MM.1S (cell line): ENCODE results near the gene MND1.

Experiments
- DNase-seq: peaks from one replicate; pipeline ENCODE4 v3.0.0-alpha.2; 2015
- H2AFZ ChIP-seq: fragments of 300-600 bp; sonication (generic); 2 replicates; pipeline ENCODE4 v1.6.0; 2016; ENCODE audit warnings: antibody characterized with exemption, low read length
- H3F3A ChIP-seq: fragments of 300-600 bp; sonication (generic); 2 replicates; pipeline ENCODE4 v1.6.1; 2016; ENCODE audit warnings: mild to moderate bottlenecking, antibody characterized with exemption, low read length, moderate library complexity, mixed read lengths; ENCODE audit not compliant: insufficient read depth
- H3K27ac ChIP-seq: fragments of 300-600 bp; sonication (generic); 2 replicates; pipeline ENCODE4 v1.5.1; 2016; ENCODE audit warnings: mild to moderate bottlenecking, low read length
- H3K27me3 ChIP-seq: fragments of 300-600 bp; sonication (generic); replicated peaks from 2 replicates; pipeline ENCODE4 v1.6.0; 2016; ENCODE audit warnings: low read length; ENCODE audit not compliant: insufficient read depth
- H3K36me3 ChIP-seq: fragments of 300-600 bp; sonication (generic); replicated peaks from 2 replicates; pipeline ENCODE4 v1.6.1; 2016; ENCODE audit warnings: mild to moderate bottlenecking, low read length, mixed read lengths; ENCODE audit not compliant: insufficient read depth
- H3K4me1 ChIP-seq: fragments of 300-600 bp; sonication (generic); 2 replicates; pipeline ENCODE4 v1.6.1; 2016; ENCODE audit warnings: low read length, mixed read lengths
- H3K4me2 ChIP-seq: fragments of 300-600 bp; sonication (generic); 2 replicates; pipeline ENCODE4 v1.6.0; 2016; ENCODE audit warnings: low read depth, low read length
- H3K4me3 ChIP-seq: fragments of 300-600 bp; sonication (generic); 2 replicates; pipeline ENCODE4 v1.5.1; 2016; ENCODE audit warnings: low read length, mixed read lengths
- H3K79me2 ChIP-seq: fragments of 300-600 bp; sonication (generic); 2 replicates; pipeline ENCODE4 v1.6.1; 2016; ENCODE audit warnings: mixed run types, low read length, mixed read lengths
- H3K9ac ChIP-seq: fragments of 300-600 bp; sonication (generic); 2 replicates; pipeline ENCODE4 v1.6.1; 2016; ENCODE audit warnings: low read length, mixed read lengths
- H3K9me2 ChIP-seq: fragments of 300-600 bp; sonication (generic); replicated peaks from 2 replicates; pipeline ENCODE4 v1.6.1; 2016; ENCODE audit warnings: mild to moderate bottlenecking, low read length, mixed read lengths; ENCODE audit not compliant: insufficient read depth
- H3K9me3 ChIP-seq: fragments of 300-600 bp; sonication (generic); replicated peaks from 2 replicates; pipeline ENCODE4 v1.6.1; 2016; ENCODE audit warnings: mild to moderate bottlenecking, low read length, mixed read lengths; ENCODE audit not compliant: insufficient read depth
- H4K20me1 ChIP-seq: fragments of 300-600 bp; sonication (generic); 2 replicates; pipeline ENCODE4 v1.6.1; 2016; ENCODE audit warnings: mild to moderate bottlenecking, low read length, moderate library complexity, mixed read lengths; ENCODE audit not compliant: insufficient read depth
- CTCF ChIP-seq: fragments of 300-600 bp; sonication (generic); IDR thresholded peaks from 2 replicates; pipeline ENCODE4 v1.5.1; 2016; ENCODE audit warnings: antibody characterized with exemption, low read length, mixed read lengths
- EZH2 ChIP-seq: fragments of 300-600 bp; sonication (generic); optimal IDR thresholded peaks from 2 replicates; pipeline ENCODE3; 2017; ENCODE audit warnings: low read depth, mild to moderate bottlenecking, antibody characterized with exemption, low read length, mixed read lengths
- EZH2phosphoT487 ChIP-seq: fragments of 300-600 bp; sonication (generic); IDR thresholded peaks from 2 replicates; pipeline ENCODE4 v1.6.1; 2018; ENCODE audit warnings: antibody characterized with exemption, low read length

MND1 gene

GRCh38 chr4:153364061-153364460 is 19.6 kb downstream of the MND1 start:
- Histone ChIP-seq H3K4me1 (no peaks in the 10 kb centered on the region), H4K20me1 (no peaks in the 10 kb centered on the region), H3K9me2 (no peaks in the 10 kb centered on the region), H3F3A (no peaks in the 10 kb centered on the region), H3K27me3 (no peaks in the 10 kb centered on the region), H3K36me3 (no peaks in the 10 kb centered on the region), H3K79me2 (no peaks in the 10 kb centered on the region), H3K9ac (no peak overlapping the region), H3K27ac (no peak overlapping the region), H3K4me2 (no peak overlapping the region), H2AFZ (no peak overlapping the region), H3K9me3 (no peaks in the 10 kb centered on the region), H3K4me3 (no peak overlapping the region)
- TF ChIP-seq EZH2 (no peak), EZH2phosphoT487 (no peak), CTCF (no peak)
- DNase-seq, result no peak

GRCh38 chr4:153365003-153365402 is 20.5 kb downstream of the MND1 start:
- Histone ChIP-seq H3K36me3 (no peaks in the 10 kb centered on the region), H3K27me3 (no peaks in the 10 kb centered on the region), H3K79me2 (no peaks in the 10 kb centered on the region), H3F3A (no peaks in the 10 kb centered on the region), H3K4me2 (no peak overlapping the region), H2AFZ (no peak overlapping the region), H3K4me3 (no peak overlapping the region), H3K9ac (no peak overlapping the region), H4K20me1 (no peaks in the 10 kb centered on the region), H3K4me1 (no peaks in the 10 kb centered on the region), H3K27ac (no peak overlapping the region), H3K9me3 (no peaks in the 10 kb centered on the region), H3K9me2 (no peaks in the 10 kb centered on the region)
- no peak for DNase-seq
- TF ChIP-seq CTCF, result no peak
- TF ChIP-seq EZH2, result no peak
- no peak for TF ChIP-seq EZH2phosphoT487

- TF ChIP-seq EZH2phosphoT487, result no peak
- TF ChIP-seq EZH2, result no peak
- H3K79me2 ChIP-seq, result no peaks in the 10 kb centered on the region
These were observed 22.0 kb downstream of the MND1 start for GRCh38 chr4:153366486-153366885.

GRCh38 chr4:153367092-153367491 is 22.6 kb downstream of the MND1 start:
- Histone ChIP-seq H3K9me3 (no peaks in the 10 kb centered on the region), H3K4me2 (no peak overlapping the region), H3K9ac (no peak overlapping the region), H3K79me2 (no peaks in the 10 kb centered on the region), H3K4me3 (no peak overlapping the region), H2AFZ (no peak overlapping the region), H3K27me3 (no peaks in the 10 kb centered on the region), H3K27ac (no peak overlapping the region), H3K4me1 (no peaks in the 10 kb centered on the region), H3K36me3 (no peaks in the 10 kb centered on the region), H3F3A (no peaks in the 10 kb centered on the region), H4K20me1 (no peaks in the 10 kb centered on the region), H3K9me2 (no peaks in the 10 kb centered on the region)
- TF ChIP-seq CTCF, result no peak
- TF ChIP-seq EZH2phosphoT487, result no peak
- TF ChIP-seq EZH2, result no peak
- no peak for DNase-seq

More at GRCh38 chr4:153366486-153366885, 22.0 kb downstream of the MND1 start:
- no peak overlapping the region for H3K9ac ChIP-seq
- no peak overlapping the region for H3K4me3 ChIP-seq
- H3K9me3 ChIP-seq, result no peaks in the 10 kb centered on the region
- H3K4me2 ChIP-seq, result no peak overlapping the region
- H3F3A ChIP-seq, result no peaks in the 10 kb centered on the region
- H3K27me3 ChIP-seq, result no peaks in the 10 kb centered on the region
- no peaks in the 10 kb centered on the region for H4K20me1 ChIP-seq
- no peak overlapping the region for H2AFZ ChIP-seq
- no peak overlapping the region for H3K27ac ChIP-seq
- DNase-seq, result no peak
- no peaks in the 10 kb centered on the region for H3K9me2 ChIP-seq
- no peaks in the 10 kb centered on the region for H3K36me3 ChIP-seq
- no peaks in the 10 kb centered on the region for H3K4me1 ChIP-seq
